Measurements from ENCODE around the gene ATP10A. TPM values are rescaled to one million over a fixed set of nuclear protein-coding genes. Genes with fewer than 3 reads are reported as not detected.

The ATP10A gene
- total and polyA plus RNA-seq, 2 of the 8 experiments (the other 6 are each of a cell fraction or from before 2014, with no cell fraction given): 2.0 to 2.8 TPM

DNA sequence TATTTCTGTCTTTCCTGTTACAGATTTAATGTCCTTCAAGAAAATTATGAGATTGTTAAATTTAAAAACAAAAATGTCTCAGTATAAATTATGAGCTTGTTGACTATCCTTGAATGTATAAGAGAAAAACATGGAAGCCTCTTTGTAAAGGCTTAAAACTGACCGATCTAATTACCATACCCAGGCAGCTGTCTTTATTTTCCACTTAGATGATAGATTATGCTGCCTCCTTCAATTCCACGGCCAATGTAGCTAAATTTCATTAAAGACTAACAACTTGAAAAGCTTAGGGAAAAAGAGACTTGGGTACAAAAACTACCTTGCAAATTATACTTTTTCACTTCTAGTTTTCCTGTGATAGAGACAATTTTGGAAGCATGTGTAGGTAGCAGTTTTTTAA lies 88.3 kb downstream of the ATP10A start (continued):
- TF ChIP-seq KDM1A (IDR thresholded peaks at IDR 0.05; ENCODE audit: borderline replicate concordance, low read length) (no peak), MAFK (IDR thresholded peaks at IDR 0.05; ENCODE audit: low read depth, low read length) (no peak), RXRA (IDR thresholded peaks at IDR 0.05; ENCODE audit: insufficient read depth, low read depth, low read length) (no peak), CTBP2 (IDR thresholded peaks at IDR 0.05; ENCODE audit: borderline replicate concordance, insufficient read depth, insufficient read length, low read length) (no peak), SRF (IDR thresholded peaks at IDR 0.05; ENCODE audit: low read depth, low read length) (no peak)

Measured in H1 (cell line).